Myocyte (in vitro differentiated cells): ENCODE data around the gene SMAD7. TPM values are rescaled to one million over a fixed set of nuclear protein-coding genes. Genes with fewer than 3 reads are reported as not detected.

Source experiments
- DNase-seq: peaks from one replicate; pipeline ENCODE4 v3.0.0-alpha.2; 2012; ENCODE audit warnings: low read depth
- polyA plus RNA-seq: library from polyadenylated mRNA; unstranded; fragments of >200 nt; gene quantifications from one replicate; pipeline ENCODE4 v1.2.1, GENCODE V29; 2012; ENCODE audit warnings: missing spikeins
- total RNA-seq: library from RNA; depleted of rRNA; stranded (reverse); fragments of >200 nt; gene quantifications from 2 replicates; pipeline ENCODE4 v1.2.3, GENCODE V29; 2014

The SMAD7 gene, protein sequence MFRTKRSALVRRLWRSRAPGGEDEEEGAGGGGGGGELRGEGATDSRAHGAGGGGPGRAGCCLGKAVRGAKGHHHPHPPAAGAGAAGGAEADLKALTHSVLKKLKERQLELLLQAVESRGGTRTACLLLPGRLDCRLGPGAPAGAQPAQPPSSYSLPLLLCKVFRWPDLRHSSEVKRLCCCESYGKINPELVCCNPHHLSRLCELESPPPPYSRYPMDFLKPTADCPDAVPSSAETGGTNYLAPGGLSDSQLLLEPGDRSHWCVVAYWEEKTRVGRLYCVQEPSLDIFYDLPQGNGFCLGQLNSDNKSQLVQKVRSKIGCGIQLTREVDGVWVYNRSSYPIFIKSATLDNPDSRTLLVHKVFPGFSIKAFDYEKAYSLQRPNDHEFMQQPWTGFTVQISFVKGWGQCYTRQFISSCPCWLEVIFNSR
- total RNA-seq: 2.7 and 3.0 TPM in 2 replicates
- 24.2 TPM for polyA plus RNA-seq

DNA sequence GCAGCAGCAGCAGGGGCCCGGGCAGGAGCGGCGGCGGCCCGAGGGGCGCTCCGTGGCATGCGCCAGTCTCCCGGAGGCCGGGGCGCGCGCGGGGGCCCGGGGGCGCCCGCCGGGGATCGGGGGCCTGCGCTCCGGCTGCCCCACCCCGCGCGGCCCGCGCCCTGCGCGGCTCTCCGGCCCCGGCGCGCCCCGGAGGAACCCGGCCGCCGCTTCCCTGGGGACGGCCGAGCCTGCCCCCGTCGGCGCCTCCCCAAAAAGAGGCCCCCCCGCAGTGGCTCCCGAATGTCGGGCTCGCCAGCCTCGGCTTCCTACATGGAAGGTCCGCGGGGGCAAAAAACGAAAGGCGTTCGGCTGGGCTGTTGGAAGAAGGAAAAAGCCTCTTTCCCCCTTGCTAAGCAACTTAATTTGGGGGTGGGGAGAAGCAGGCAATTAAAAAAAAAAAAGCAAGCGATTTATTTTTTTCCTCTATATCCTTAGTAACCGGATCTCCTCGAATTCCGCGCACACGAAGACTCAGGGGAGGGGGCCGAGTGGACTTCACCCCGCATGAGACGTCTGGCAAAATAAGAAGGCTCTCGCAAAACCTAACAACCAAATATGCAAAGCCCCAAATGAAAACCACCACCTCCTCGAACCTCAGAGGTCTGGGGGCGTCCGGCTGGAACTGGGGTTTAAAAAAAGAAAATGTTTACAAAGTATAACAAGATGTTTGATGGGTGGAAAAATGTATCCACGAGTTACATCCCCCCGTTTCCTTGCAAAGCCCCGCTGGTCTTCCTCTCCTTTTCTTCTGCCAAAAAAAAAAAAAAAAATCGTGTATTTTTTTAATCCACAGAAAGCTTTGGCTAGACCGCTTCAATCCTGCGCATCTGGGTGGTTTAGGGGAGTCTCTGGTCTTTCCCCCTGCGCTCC is at the start of gene SMAD7:
Gene SMAD7, minus strand, starts transcription at position 430 of the 912 bp plus-strand sequence. CDS start 541 bp downstream, outside the sequence.
- no peak for DNase-seq

DNA sequence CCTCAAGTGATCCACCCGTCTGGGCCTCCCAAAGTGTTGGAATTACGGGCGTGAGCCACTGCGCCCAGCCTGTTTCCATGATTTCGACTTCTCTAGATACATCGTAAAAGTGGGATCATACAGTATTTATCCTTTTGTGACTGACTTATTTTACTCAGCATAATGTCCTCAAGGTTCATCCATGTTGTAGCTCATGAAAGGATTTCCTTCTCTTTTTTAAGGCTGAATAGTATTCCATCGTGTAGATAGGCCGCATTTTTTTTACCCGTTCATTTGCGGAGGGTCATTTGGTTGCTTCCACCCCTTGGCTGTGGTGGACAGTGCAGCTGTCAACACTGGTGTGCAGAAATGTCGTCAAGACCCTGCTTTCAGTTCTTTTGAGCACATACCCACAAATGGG is 48.8 kb upstream of the SMAD7 start:
- no peak for DNase-seq

DNA sequence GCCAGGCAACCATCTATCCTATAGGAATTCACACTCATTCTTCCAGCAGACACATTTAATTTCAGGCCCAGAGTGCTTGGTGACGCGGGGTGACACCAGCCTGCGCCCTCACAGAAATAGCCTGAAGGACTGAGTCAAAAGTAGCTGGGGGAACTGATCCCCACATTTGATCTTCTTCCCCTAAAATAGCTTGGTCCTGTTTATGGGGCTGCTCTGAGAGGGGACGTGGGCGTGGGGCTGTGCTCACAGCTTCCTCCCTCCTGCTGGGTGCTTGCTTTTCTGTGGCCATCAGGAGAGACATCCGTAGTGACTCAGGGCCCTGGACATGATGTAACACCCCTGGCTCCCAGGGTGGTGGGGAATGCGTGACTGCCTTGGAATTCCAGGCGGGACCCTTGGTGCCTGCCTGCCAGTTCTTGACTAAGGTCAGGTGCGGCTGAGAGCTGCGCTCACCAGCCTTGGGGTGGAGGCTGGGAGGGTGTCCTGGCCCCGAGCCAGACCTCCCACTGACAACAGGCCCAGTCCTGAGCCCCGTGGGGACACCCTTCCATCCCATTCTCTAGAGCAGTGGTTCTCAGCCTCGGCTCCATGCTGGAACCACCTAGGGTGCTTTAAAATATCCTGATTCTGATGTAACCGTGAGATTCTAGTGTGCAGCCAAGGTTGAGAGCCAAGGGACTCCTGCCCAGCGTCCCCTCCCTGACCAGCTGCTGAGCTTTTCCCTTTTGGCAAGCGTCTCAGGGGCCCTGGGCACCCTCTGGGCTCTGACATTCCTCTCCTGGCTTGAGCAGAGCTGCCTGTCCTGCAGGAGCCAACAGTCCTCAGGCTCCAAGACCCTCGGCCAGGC is 47.4 kb upstream of the SMAD7 start:
- peak; percentile 92 for DNase-seq

DNA sequence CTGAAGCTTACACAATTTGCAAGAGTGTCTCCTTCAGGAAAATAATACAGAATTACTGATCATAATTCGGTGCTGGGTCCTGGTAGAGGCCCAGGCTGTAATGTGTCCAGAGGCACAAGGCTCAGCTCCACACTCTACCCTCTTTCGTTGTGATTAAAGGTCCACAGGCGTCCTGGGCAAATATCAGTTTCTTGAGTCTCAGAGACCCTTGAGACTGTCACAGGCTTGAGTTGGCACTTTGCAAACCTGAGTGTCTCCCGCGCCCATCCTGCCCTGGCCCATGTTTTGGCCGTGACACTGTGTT is 46.9 kb upstream of the SMAD7 start:
- no peak for DNase-seq

DNA sequence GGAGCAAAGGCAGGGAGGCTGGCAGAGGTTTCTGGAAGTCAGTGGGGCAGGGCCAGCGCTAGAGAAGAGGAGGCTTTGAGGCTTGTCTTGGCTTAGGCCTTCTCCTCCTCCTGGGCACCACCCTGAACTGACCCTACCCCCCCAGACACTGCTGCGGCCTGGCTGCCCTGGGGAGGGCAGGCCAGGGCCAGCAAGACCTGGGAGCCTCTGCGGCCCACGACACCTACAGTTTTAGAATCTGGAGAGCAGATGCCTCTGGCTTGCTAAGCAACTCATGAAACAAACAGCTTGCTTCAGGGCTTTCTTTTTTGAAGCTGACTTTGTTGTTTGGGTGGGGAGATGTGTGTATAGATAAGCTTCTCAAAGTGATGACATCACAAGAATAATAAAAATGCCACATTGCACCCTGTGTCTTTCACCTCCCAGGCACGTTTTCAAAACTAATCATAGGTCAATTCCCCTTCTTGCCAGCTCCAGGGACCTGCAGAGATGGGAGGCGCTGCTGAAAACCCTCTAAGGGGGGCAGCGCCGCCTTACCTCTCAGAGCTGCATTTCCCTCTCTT is 46.2 kb upstream of the SMAD7 start:
- DNase-seq: peak; percentile 41

DNA sequence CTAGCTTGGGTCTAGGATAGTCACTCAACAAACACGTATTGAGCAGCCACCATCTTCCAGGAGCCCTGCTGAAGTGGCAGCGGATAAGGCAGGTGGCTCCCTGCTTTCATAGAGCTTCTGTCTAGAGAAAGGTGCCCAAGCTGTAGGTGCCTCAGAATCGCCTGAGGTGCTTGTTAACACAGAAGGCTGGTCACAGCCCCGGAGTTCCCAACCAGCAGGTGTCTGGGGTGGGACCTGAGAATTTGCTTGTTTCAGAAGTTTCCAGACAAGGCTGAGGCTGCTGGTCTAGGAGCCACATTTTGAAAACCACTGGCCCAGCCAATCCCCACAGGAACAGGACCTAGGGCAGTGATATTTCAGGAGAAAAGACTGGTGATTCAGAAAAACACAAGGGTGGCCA is 45.3 kb upstream of the SMAD7 start:
- no peak for DNase-seq

DNA sequence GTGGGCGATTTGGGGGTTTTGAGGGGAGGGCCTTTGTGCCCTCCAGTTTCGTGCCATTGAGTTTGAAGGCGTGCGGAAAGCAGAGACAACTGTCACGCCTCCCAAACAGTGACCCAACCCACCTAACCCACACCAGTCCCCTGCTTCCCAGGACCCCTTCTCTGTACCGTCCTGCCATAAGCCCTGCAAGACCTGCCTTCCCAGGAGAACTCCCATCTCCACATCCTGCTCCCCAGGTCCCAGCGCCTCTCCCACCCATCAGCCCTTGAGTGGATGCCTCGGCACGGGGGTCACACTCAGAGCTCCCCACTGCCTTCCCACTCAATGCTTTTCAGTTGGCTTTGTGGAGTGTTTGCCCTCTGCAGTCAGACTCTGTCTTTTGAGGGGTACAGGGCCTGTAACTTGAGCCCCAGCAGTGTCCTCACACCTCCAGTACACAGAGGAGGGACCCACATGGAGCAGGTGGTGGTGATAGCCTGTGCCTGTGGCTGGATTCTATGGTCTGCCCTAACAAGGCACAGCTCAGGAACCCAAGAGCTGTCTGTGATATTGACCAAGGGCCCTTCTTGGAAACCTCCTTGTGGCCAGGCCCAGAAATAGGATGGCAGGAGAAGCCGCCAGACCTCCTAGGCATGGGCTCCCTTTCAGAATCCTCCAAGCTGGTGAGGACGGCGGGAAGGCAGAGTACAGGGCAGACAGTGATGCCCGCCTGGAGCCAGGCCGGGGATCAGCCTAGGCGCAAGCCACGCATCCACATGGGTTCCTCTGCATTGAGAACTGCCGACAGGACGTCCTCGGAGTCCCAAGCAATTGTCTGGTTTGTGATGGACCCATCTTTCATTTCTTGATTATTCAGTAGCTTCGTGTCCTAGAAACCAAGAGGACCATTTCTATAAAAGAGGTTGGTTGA is 44.4 kb upstream of the SMAD7 start:
- peak; percentile 49 for DNase-seq

DNA sequence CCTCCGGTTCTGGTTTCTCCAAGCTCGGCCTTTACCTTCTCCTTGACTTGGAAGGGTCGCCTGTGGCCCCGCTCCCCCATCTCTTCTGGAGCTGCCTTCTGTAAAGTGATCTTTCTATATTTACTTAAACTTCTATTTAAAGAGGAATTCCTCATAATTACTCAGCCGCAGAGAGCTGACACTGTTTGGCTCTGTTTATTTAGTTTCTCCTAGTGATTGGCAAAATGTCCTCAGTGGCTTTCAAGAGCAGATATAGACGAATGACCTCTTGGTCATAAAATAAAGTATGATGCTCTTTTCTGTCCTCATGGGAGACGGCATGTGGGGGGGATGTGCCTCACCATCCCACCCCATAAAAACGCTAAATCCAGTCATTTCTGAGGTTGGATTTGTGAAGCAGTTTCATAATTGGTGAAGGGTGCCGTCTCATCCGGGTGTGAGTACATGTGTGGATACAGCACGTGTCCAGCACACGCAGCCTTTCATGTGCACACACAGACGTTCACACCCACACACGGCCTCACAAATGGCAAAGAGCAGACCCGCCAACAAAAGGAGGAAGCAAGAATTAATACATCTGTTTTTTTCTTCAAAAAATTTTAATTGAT is 43.4 kb upstream of the SMAD7 start:
- peak; percentile 58 for DNase-seq

DNA sequence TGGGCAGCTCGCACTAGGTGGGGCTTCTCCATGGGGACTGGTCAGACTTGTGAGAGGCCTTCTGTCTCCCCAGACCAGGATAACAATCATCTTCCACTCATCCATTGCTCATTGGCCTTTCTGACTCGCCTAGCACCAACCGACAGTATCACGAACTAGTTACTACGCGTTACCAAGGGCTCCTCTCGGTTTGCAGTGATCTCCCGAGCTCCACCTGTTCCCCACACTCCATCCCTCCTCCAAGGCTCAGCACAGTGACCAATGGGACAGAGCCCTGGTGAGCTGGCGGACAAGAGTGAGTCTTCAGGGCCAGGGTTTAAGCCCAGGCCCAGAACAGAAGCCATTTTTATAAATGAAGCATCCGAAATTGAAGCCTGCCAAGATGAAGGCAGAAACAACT is 42.8 kb upstream of the SMAD7 start:
- peak; percentile 46 for DNase-seq

DNA sequence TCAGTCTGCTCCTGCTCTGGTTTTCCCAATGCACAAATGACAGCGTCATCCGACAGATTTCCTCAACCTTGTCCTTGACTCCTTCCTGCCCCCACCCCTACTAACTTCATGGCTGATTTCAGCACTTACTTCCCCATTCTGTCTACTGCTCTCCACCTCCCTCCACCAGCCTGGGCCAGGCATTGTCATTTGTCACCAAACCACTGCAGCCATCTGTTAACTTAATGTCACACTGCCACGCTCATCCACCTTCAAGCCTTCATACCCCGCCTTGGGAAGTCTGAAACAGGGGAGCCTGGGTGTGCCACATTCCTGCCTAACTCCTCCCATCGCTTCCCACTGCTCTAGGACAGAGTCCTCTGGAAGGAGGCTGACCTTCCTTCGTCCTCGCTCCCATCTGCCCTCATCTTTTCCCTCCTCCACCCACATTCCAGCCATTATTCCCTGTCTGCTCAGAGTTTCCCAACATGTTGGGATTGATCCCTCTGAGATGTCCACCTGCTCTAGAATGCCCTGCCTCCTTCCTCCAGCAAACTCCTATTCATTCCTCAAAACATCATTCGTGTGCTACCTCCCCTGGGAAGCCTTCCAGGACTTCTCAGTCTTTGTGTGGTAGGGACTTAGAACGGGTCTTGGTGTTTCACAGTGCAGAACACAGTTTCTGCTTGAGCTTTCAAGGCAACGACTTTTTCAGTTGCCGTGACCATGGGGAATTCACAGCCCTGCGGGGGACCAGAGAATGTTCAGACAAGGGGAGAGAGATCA is 42.2 kb upstream of the SMAD7 start:
- no peak for DNase-seq

DNA sequence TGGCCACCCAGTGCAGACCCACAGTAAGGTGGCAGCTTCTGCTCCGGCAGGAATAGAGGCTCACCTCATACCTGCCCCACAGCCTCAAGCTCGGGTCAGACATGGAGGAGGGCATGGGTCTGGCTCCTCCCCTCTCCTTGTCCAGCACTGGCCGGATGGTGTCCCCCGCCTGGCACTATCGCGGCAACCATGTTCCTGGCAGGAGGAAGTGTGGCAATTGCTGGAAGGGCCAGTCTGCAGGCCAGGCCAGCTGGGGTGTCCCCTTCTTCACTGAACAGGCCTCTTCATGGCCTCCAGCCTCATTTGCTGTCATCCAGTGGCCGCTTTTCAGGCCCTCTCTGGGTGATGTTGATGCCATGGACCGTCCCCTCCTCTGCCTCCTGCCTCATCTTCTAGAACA is 41.4 kb upstream of the SMAD7 start:
- no peak for DNase-seq

DNA sequence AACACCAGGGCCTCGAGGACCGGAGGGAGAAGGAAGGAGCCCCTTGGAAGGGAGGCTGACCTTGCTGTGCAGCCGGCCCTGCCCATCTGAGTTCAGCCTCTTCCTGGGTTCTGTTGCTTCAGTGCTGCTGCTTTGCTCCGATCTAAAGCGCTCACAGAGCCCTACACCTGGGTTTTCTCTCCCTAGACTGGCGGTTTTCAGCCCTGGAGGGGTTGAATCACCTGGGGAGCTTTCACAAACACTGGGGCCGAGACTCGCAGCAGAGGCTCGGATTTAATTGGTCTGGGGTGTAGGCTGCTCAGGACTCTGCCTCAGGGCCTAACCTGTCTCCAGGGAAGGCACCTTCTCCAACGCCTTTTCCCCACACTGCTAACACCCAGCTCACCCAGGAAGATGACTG is 40.9 kb upstream of the SMAD7 start:
- no peak for DNase-seq

DNA sequence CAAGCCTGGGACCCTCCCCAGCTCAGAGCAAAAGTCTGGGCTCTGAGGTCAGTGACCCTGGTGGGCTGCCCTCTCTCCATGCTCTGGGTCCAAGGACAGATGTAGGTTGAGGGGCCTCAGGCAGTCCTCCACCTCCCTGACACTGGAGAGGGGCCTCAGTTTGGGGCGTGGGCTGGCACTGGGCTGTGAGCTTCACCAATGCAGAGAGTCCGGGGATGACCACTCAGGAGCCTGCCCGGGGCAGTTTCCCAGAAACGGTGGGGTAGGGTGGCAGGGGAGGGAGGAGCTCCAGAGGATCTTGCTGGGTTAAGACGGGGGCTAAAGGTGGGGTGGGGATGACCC is 40.5 kb upstream of the SMAD7 start:
- DNase-seq: no peak

DNA sequence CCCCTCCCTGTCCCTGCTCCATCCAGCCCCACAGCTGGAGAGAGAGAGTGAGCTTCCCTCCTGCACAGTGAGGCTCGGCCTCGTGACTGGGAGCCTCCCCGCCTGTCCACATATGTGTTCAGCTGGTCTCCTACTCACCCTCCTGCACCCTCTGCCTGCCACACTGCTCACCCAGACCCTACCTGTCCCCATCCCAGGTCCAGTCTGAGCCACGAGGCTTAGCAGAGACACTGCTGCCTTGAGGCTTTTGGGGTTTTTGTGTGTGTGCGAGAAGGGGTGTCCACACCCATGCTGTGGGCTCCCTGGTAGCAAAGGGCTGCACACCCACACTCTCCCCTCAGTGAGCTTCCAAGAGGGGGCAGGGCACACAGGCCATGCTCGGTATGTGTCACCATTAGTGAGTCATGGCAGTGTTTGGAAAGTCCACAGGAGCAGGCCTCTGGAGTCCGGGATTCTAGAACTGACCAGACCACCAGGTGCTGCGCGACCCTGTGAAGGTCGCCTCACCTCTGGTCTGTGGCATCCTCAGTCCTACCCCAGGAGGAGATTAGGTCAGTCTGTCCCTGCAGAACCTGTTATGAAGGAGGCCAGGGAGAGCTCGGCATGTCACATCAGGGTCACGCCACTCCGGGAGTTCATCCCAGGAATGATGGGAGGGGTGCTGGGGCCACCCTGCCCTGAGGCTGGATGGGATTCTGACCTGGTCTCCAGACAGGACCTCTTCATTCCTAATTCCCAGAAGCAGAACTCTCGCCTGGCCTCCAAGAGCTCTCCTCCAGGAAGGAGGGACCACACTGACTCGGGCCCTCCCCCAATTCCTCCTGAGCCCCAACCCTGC is 39.9 kb upstream of the SMAD7 start:
- DNase-seq: peak; percentile 65

DNA sequence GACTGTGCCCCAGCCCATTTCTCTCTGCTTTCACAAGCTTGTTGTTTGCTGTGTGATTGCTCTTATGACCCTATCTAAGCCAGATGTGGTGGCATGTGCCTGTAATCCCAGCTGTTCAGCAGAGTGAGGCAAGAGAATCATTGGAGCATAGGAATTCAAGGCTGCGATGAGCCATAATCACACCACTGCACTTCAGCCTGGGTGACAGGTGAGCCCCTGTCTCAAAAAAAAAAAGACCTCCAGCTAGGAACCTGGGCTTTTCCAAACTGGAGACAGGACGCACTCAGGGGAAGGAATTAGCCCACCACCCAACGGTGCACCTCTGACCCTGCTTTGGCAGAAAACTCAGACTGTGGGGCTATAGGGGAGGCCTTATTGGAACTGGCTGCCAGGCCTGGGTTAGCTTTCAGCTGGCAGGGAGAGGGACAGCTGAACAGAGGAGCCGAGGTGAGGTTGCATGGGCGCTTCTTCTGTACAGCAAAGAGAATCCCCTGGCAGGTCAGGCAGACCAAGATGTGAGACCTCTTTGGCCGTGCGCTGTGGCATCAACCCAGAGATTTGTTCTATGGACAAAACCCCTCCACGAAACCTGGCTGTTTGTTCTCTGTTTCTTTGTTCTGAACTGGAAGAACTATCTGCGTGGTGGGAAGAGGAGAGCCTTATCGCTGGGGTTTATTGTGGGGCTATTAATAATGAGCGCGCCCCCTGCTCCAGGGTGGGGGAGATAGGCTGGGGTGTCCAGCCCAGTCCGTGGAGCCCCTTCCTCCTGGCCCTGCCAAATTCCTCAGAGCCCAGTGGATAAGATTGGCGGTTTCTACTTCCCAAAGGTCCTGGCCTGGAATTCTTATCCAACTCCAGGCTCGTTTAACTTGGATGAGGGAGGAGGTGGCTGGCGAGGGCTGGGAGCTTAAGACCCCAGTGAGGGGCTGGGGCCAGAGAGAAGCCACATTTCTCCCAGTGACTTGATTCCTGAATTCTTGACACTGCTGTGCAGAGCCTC is 38.8 kb upstream of the SMAD7 start:
- no peak for DNase-seq

DNA sequence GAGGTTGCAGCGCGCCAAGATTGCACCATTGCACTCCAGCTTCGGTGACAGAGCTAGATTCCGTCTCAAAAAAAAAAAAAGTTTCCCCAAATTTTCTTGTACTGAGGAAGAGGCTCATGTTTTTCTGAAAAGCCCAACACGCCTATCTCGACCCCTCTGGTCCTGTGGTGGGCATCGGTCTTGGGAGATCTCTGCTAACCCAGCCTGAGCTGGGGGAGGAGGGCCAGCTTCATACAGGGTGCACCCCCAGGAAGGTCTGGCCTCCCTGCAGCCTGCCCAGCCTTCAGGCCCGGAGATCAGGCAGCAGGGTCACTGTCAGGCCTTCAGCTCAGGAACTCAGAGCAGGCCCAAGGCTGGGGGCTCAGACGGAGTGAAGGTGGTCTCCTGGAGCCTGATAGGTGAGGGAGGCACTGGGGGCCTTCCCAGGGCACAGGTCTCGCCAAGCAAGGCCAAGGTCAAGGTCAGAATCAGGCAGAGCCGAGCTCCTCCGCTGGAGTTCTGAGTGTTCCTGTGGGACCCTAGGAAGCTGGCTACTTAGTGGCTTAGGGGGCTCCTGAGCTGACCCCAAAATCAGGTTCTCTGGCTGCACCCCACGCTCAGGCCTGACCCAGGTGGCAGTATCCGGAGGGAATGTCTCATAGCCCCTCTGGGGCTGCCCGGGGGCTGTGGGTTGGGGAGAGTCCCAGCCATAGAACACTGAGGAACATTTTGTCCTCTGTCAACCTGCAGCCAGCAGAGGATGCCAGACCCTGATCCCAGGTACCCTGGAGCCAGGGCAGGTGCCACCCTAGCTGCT is 37.9 kb upstream of the SMAD7 start:
- DNase-seq: no peak
